HCT116 (cell line): ENCODE results near the gene FBXL17. TPM values are rescaled to one million over a fixed set of nuclear protein-coding genes. Genes with fewer than 3 reads are reported as not detected.

Source experiments
- ATAC-seq: fragments of 200-7000 bp; cut with Tn5 transposase; 2 replicates; pipeline ENCODE4 v1.9.1; 2020; ENCODE audit warnings: mild to moderate bottlenecking, moderate library complexity
- BruUV-seq: library from RNA; stranded (reverse); fragments of 400-500 nt; replicated peaks from 2 replicates; lab custom pipeline; 2021; lab: Mats Ljungman, UMichigan
- CTCF ChIA-PET: fragments of 300-600 bp; sonication (Branson Sonifier 250); formaldehyde crosslinking; loops from one replicate; lab custom pipeline; 2021; ENCODE audit warnings: antibody characterized with exemption; lab: Charles Lee
- POLR2A ChIA-PET: fragments of 300-600, 350-600 bp; sonication (Branson Sonifier 250); formaldehyde crosslinking; loops from one replicate; lab custom pipeline; 2021; ENCODE audit warnings: antibody characterized with exemption; lab: Charles Lee
- RAD21 ChIA-PET, 2 experiments: fragments of 300-600 bp; sonication (Branson Sonifier 250); formaldehyde crosslinking; loops; one replicate each; lab custom pipeline; 2023; ENCODE audit warnings: low total read pairs in 2 of 2; ENCODE audit not compliant: uncharacterized antibody in 2 of 2, unreplicated experiment in 2 of 2, low non-redundant PET in 1 of 2; lab: Charles Lee
- DNase-seq: peaks from one replicate; pipeline ENCODE4 v3.0.0-alpha.2; 2010; ENCODE audit warnings: low read depth, low spot score
- H2AFZ ChIP-seq: fragments of 200-600 bp; shearing (Covaris generic), sonication (generic); 2 replicates; pipeline ENCODE4 v1.6.1; 2017; ENCODE audit warnings: low read depth, mixed run types, mixed read lengths, antibody characterized with exemption, low read length; ENCODE audit not compliant: poor library complexity, severe bottlenecking
- H3K27ac ChIP-seq: 2 replicates; pipeline ENCODE4 v1.5.1; 2012; ENCODE audit warnings: low read depth, low read length
- H3K27me3 ChIP-seq: fragments of 200-600 bp; sonication (generic); 2 replicates; pipeline ENCODE4 v1.6.1; 2016; ENCODE audit warnings: mixed run types, low read length, mixed read lengths; ENCODE audit not compliant: insufficient read depth
- H3K36me3 ChIP-seq, 2 experiments: fragments of 200-500 bp in 1 of 2; fragments of 200-600 bp in 1 of 2; sonication (Bioruptor generic) in 1 of 2; sonication (generic) in 1 of 2; 2 replicates each; pipeline versions ENCODE4 v1.5.1 to v1.6.1; 2014 to 2016; ENCODE audit warnings: low read length in 2 of 2, inconsistent platforms in 1 of 2, mixed read lengths in 1 of 2, mixed run types in 1 of 2; ENCODE audit not compliant: insufficient read depth in 2 of 2, control insufficient read depth in 1 of 2
- H3K4me1 ChIP-seq, 2 experiments: fragments of 200-600 bp in 1 of 2; sonication (generic) in 1 of 2; 2 replicates each; pipeline versions ENCODE4 v1.5.1 to v1.6.1; 2012 to 2017; ENCODE audit warnings: low read length in 2 of 2, inconsistent platforms in 1 of 2, mild to moderate bottlenecking in 1 of 2, mixed read lengths in 1 of 2, mixed run types in 1 of 2, moderate library complexity in 1 of 2; ENCODE audit not compliant: insufficient read depth in 2 of 2, control insufficient read depth in 1 of 2
- H3K4me2 ChIP-seq: fragments of 200-600 bp; sonication (generic); 2 replicates; pipeline ENCODE4 v1.6.1; 2017; ENCODE audit warnings: mixed run types, low read length, mixed read lengths
- H3K4me3 ChIP-seq, 2 experiments: fragments of 200-600 bp in 1 of 2; sonication (generic) in 1 of 2; replicated peaks in 1 of 2; 2 replicates each; pipeline ENCODE4 v1.5.1; 2011 to 2016; ENCODE audit warnings: low read length in 2 of 2, control low read depth in 1 of 2, low read depth in 1 of 2, mild to moderate bottlenecking in 1 of 2, mixed read lengths in 1 of 2, mixed run types in 1 of 2
- H3K79me2 ChIP-seq: fragments of 200-600 bp; sonication (generic); 2 replicates; pipeline ENCODE4 v1.6.1; 2017; ENCODE audit warnings: mild to moderate bottlenecking, mixed run types, low read length, moderate library complexity, mixed read lengths; ENCODE audit not compliant: insufficient read depth
- H3K9ac ChIP-seq: fragments of 200-600 bp; sonication (generic); 2 replicates; pipeline ENCODE4 v1.6.1; 2016; ENCODE audit warnings: low read length, mixed read lengths
- H3K9me2 ChIP-seq: fragments of 200-600 bp; sonication (generic), shearing (Covaris generic); 2 replicates; pipeline ENCODE4 v1.6.1; 2017; ENCODE audit warnings: mixed run types, mild to moderate bottlenecking, moderate library complexity; ENCODE audit not compliant: insufficient read depth
- H3K9me3 ChIP-seq, 2 experiments: fragments of 200-500 bp in 1 of 2; fragments of 200-600 bp in 1 of 2; sonication (Bioruptor generic) in 1 of 2; sonication (generic) in 1 of 2; 2 replicates each; pipeline ENCODE4 v1.6.1; 2014 to 2017; ENCODE audit warnings: low read length in 2 of 2, mixed read lengths in 2 of 2, inconsistent platforms in 1 of 2, low read depth in 1 of 2, mild to moderate bottlenecking in 1 of 2, mixed run types in 1 of 2, moderate library complexity in 1 of 2; ENCODE audit not compliant: control insufficient read depth in 1 of 2, insufficient read depth in 1 of 2
- H4K20me1 ChIP-seq: fragments of 200-600 bp; sonication (generic), shearing (Covaris generic); 2 replicates; pipeline ENCODE4 v1.6.1; 2017; ENCODE audit warnings: mixed run types, mild to moderate bottlenecking, moderate library complexity; ENCODE audit not compliant: insufficient read depth
- ATF3 ChIP-seq: IDR thresholded peaks from 2 replicates; pipeline ENCODE4 v1.6.1; 2012
- CBX3 ChIP-seq: IDR thresholded peaks from 2 replicates; pipeline ENCODE4 v1.6.1; 2012; ENCODE audit warnings: low read depth
- CTCF ChIP-seq, 3 experiments: fragments of 200-600 bp in 1 of 3; sonication (generic) in 1 of 3; IDR thresholded peaks in 2 of 3; conservative IDR thresholded peaks in 1 of 3; 2 replicates each; pipeline ENCODE4 v1.5.1; 2012 to 2017; ENCODE audit warnings: low read depth in 2 of 3, low read length in 2 of 3, antibody characterized with exemption in 1 of 3, borderline replicate concordance in 1 of 3, control low read depth in 1 of 3, mild to moderate bottlenecking in 1 of 3, mixed read lengths in 1 of 3, mixed run types in 1 of 3, moderate library complexity in 1 of 3; ENCODE audit not compliant: insufficient read depth in 1 of 3
- EGR1 ChIP-seq: IDR thresholded peaks from 2 replicates; pipeline ENCODE4 v1.6.1; 2012; ENCODE audit warnings: low read depth
- ELF1 ChIP-seq: IDR thresholded peaks from 2 replicates; pipeline ENCODE4 v1.6.1; 2012; ENCODE audit warnings: low read depth, borderline replicate concordance
- EZH2 ChIP-seq: fragments of 200-600 bp; sonication (generic); IDR thresholded peaks from 2 replicates; pipeline ENCODE4 v1.6.1; 2017; ENCODE audit warnings: antibody characterized with exemption, mixed run types
- EZH2phosphoT487 ChIP-seq: fragments of 200-600 bp; IDR thresholded peaks from 2 replicates; pipeline ENCODE4 v1.6.1; 2018; ENCODE audit warnings: antibody characterized with exemption, borderline replicate concordance
- FOSL1 ChIP-seq: IDR thresholded peaks from 2 replicates; pipeline ENCODE4 v1.6.1; 2012; ENCODE audit warnings: low read depth
- JUND ChIP-seq: IDR thresholded peaks from 2 replicates; pipeline ENCODE4 v1.6.1; 2012
- POLR2A ChIP-seq: IDR thresholded peaks from 2 replicates; pipeline ENCODE4 v1.7.0; 2011; ENCODE audit warnings: borderline replicate concordance; ENCODE audit not compliant: insufficient read depth, insufficient read length; ENCODE audit errors: extremely low read depth
- POLR2AphosphoS5 ChIP-seq: IDR thresholded peaks from 2 replicates; pipeline ENCODE4 v1.6.1; 2011; ENCODE audit warnings: mild to moderate bottlenecking, low read depth, low read length, moderate library complexity
- RAD21 ChIP-seq: IDR thresholded peaks from 2 replicates; pipeline ENCODE4 v1.6.1; 2012; ENCODE audit warnings: low read depth, mild to moderate bottlenecking
- SIN3A ChIP-seq: IDR thresholded peaks from 2 replicates; pipeline ENCODE4 v1.6.1; 2012; ENCODE audit warnings: low read depth
- SP1 ChIP-seq: IDR thresholded peaks from 2 replicates; pipeline ENCODE4 v1.6.1; 2012; ENCODE audit warnings: low read depth
- TCF7L2 ChIP-seq: IDR thresholded peaks from 2 replicates; pipeline ENCODE4 v1.7.0; 2011; ENCODE audit warnings: borderline replicate concordance, inconsistent platforms; ENCODE audit not compliant: insufficient read depth, insufficient read length; ENCODE audit errors: extremely low read depth
- YY1 ChIP-seq: IDR thresholded peaks from 2 replicates; pipeline ENCODE4 v1.6.1; 2011; ENCODE audit warnings: low read length, low read depth, moderate library complexity, mild to moderate bottlenecking; ENCODE audit not compliant: insufficient replicate concordance; ENCODE audit errors: extremely low read depth
- ZBTB33 ChIP-seq: IDR thresholded peaks from 2 replicates; pipeline ENCODE4 v1.6.1; 2011; ENCODE audit warnings: mild to moderate bottlenecking, low read length, moderate library complexity; ENCODE audit not compliant: insufficient replicate concordance; ENCODE audit errors: extremely low read depth
- ZFX ChIP-seq: fragments of 450-650 bp; IDR thresholded peaks from 2 replicates; pipeline ENCODE4 v1.6.1; 2017
- ZNF274 ChIP-seq: fragments of 200-500 bp; sonication (Bioruptor generic); IDR thresholded peaks from 2 replicates; pipeline ENCODE4 v1.6.1; 2014; ENCODE audit warnings: mild to moderate bottlenecking, low read depth, low read length, inconsistent platforms
- intact Hi-C: fragments of 100-400 bp; cut with micrococcal nuclease; formaldehyde crosslinking; loops from 2 replicates; pipeline ENCODE4 v1.10.0; 2022
- total RNA-seq: library from RNA; stranded (reverse); gene quantifications from one replicate; pipeline ENCODE4 v1.2.1, GENCODE V29; 2021; ENCODE audit not compliant: unreplicated experiment

Gene FBXL17
- total RNA-seq, 1 experiment from 2014 or later: 9.4 TPM

- H3K36me3 ChIP-seq: no peaks in the 10 kb centered on the region
- TF ChIP-seq SIN3A: no peak
- no peak for TF ChIP-seq EGR1
- TF ChIP-seq JUND: no peak
- no peak for TF ChIP-seq POLR2A
- TF ChIP-seq EZH2phosphoT487: no peak
- CTCF ChIA-PET: no interaction called here
- H3K27ac ChIP-seq: no peak overlapping the region
- no peak overlapping the region for H3K9ac ChIP-seq
- H3K4me1 ChIP-seq: no peaks in the 10 kb centered on the region
- POLR2A ChIA-PET: no interaction called here
- ATAC-seq (no peak), DNase-seq (no peak)
- BruUV-seq: no TSS peak
- no peaks in the 10 kb centered on the region for H3K9me2 ChIP-seq
- no peaks in the 10 kb centered on the region for H3K79me2 ChIP-seq
- no peak overlapping the region for H3K4me3 ChIP-seq
- H3K27me3 ChIP-seq: no peaks in the 10 kb centered on the region
- intact Hi-C loops: no loop called here
- no peaks in the 10 kb centered on the region for H4K20me1 ChIP-seq
- no peaks in the 10 kb centered on the region for H3K9me3 ChIP-seq
- RAD21 ChIA-PET: no interaction called here
- H2AFZ ChIP-seq: no peak overlapping the region
- H3K4me2 ChIP-seq: no peak overlapping the region
Measured at GRCh38 chr5:108006791-108007190, 375.1 kb downstream of the FBXL17 start.

GRCh38 chr5:108003178-108003577 lies 378.7 kb downstream of the FBXL17 start:
- no peak overlapping the region for H3K4me3 ChIP-seq
- H3K9me3 ChIP-seq: no peaks in the 10 kb centered on the region
- intact Hi-C loops: no loop called here
- no peaks in the 10 kb centered on the region for H3K36me3 ChIP-seq
- H3K79me2 ChIP-seq: no peaks in the 10 kb centered on the region
- H3K9me2 ChIP-seq: no peaks in the 10 kb centered on the region
- no peaks in the 10 kb centered on the region for H3K4me1 ChIP-seq
- ChIA-PET POLR2A (no interaction called here), RAD21 (no interaction called here), CTCF (no interaction called here)
- no peak for DNase-seq
- BruUV-seq: no TSS peak
- no peak for ATAC-seq
- no peaks in the 10 kb centered on the region for H3K27me3 ChIP-seq
- H3K9ac ChIP-seq: no peak overlapping the region
- H4K20me1 ChIP-seq: no peaks in the 10 kb centered on the region
- H3K4me2 ChIP-seq: 0 out of 2 replicates have a peak overlapping the region, but pooled peaks have one; percentile 2
- H3K27ac ChIP-seq: no peak overlapping the region
- no peak overlapping the region for H2AFZ ChIP-seq
- TF ChIP-seq TCF7L2 (no peak), CTCF (IDR thresholded peaks at IDR 0.05 in 2 of 3, conservative IDR thresholded peaks at IDR 0.05 in 1 of 3; ENCODE audit: borderline replicate concordance in 1 of 3, insufficient read depth in 1 of 3, low read depth in 2 of 3, low read length in 2 of 3) (no peak), RAD21 (no peak), ZNF274 (no peak), EZH2 (no peak), ZBTB33 (no peak), ATF3 (no peak), FOSL1 (no peak), POLR2AphosphoS5 (no peak), JUND (no peak), ELF1 (no peak), CBX3 (no peak), EGR1 (no peak), ZFX (no peak), SP1 (no peak), YY1 (no peak)
